ENCODE results near the gene NDE1.
"Not testable (repeated sequence)": the region's sequence is repeated elsewhere in the genome, so short reads cannot be mapped to it uniquely, and the experiment has no call there.

Gene NDE1

GRCh38 chr16:15641753-15642556 is 8.1 kb upstream of the NDE1 start:
- peak overlapping the region; percentile 93 for H3K4me3 ChIP-seq (ENCODE audit: low read depth, low read length)
- TF ChIP-seq CTCF (IDR thresholded peaks at IDR 0.05; ENCODE audit: low read depth, low read length, missing control alignments): no peak
- no peak for DNase-seq (ENCODE audit: low read depth)

- peak overlapping the region; percentile 93 for H3K4me3 ChIP-seq (ENCODE audit: low read depth, low read length)
- DNase-seq (ENCODE audit: low read depth): peak; percentile 91
- TF ChIP-seq CTCF (IDR thresholded peaks at IDR 0.05; ENCODE audit: low read depth, low read length, missing control alignments): peak; percentile 47
These were observed 7.4 kb upstream of the NDE1 start for GRCh38 chr16:15642557-15643047.

- peak; percentile 44 for TF ChIP-seq CTCF (IDR thresholded peaks at IDR 0.05; ENCODE audit: low read depth, low read length, missing control alignments)
- no peak for DNase-seq (ENCODE audit: low read depth)
- peak within 1 kb of the TSS; percentile 93 for H3K4me3 ChIP-seq (ENCODE audit: low read depth, low read length)
These were observed 6.7 kb upstream of the NDE1 start, which contains the start of gene MARF1 for GRCh38 chr16:15643048-15643945. Gene MARF1 (minus strand): TSS chr16:15643154. CDS start chr16:15639233, 3,921 bp downstream.

- peak overlapping the region; percentile 64 for H3K4me3 ChIP-seq (ENCODE audit: low read depth, low read length)
- no peak for TF ChIP-seq CTCF (IDR thresholded peaks at IDR 0.05; ENCODE audit: low read depth, low read length, missing control alignments)
- DNase-seq (ENCODE audit: low read depth): no peak
These were observed 6.1 kb upstream of the NDE1 start for GRCh38 chr16:15643946-15644250.

- no peak for DNase-seq (ENCODE audit: low read depth)
- peak overlapping the region; percentile 64; the same call in 1 of the 2 replicates for H3K4me3 ChIP-seq (ENCODE audit: low read depth, low read length)
- TF ChIP-seq CTCF (IDR thresholded peaks at IDR 0.05; ENCODE audit: low read depth, low read length, missing control alignments): no peak
These were observed 5.6 kb upstream of the NDE1 start for GRCh38 chr16:15644267-15644961.

- not testable (repeated sequence) for DNase-seq (ENCODE audit: low read depth); H3K4me3 ChIP-seq (ENCODE audit: low read depth, low read length)
These were observed 5.0 kb upstream of the NDE1 start for GRCh38 chr16:15644962-15645465.

- DNase-seq (ENCODE audit: low read depth); H3K4me3 ChIP-seq (ENCODE audit: low read depth, low read length): not testable (repeated sequence)
These were observed 3.3 kb upstream of the NDE1 start for GRCh38 chr16:15646557-15647293.

Data from GM12864 (cell line).